GM12873 (cell line): ENCODE measurements around the gene EXTL1.

Experiments used
- CTCF ChIP-seq: IDR thresholded peaks from 2 replicates; pipeline ENCODE4 v1.5.1; 2012; ENCODE audit warnings: low read depth, mild to moderate bottlenecking, moderate library complexity, low read length, control low read depth; ENCODE audit not compliant: insufficient read depth; ENCODE audit errors: missing control alignments

EXTL1 gene

GRCh38 chr1:26021647-26022403 is at the start of gene EXTL1:
EXTL1 (plus strand) TSS chr1:26021775; CDS start chr1:26022647, 872 bp downstream.
- no peak for TF ChIP-seq CTCF

- no peak for TF ChIP-seq CTCF
Measured at GRCh38 chr1:25971811-25972180, 49.8 kb upstream of the EXTL1 start.

GRCh38 chr1:25973610-25974321 is 47.8 kb upstream of the EXTL1 start:
- no peak for TF ChIP-seq CTCF

GRCh38 chr1:25977801-25978200 is 43.8 kb upstream of the EXTL1 start:
- TF ChIP-seq CTCF = no peak

GRCh38 chr1:25978403-25978802 is 43.2 kb upstream of the EXTL1 start:
- no peak for TF ChIP-seq CTCF

- no peak for TF ChIP-seq CTCF
Measured at GRCh38 chr1:25979210-25979609, 42.4 kb upstream of the EXTL1 start.

GRCh38 chr1:25985171-25985570 is 36.4 kb upstream of the EXTL1 start:
- no peak for TF ChIP-seq CTCF
